ENCODE data around the gene OXT.

OXT gene

DNA sequence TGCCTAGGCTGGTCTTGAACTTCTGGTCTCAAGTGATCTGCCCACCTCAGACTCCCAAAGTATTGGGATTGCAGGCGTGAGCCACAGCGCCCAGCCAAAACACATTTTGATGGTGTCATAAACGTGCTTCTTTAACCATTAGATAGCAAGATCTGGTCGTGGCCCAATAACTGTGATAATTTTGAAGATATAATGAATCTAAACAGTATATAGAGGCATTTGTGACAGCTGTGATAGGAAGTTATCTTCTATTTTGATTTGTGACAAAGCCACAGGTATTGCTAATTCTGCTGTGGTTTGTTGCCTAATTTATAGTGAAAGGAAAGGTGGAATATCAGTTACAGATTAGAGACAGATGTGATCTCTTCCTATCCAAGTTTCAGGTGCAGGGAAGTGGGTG, 695 bp upstream of the OXT start:
- no peak overlapping the region for H3K4me3 ChIP-seq (ENCODE audit: low read depth, low read length)
- ChIA-PET CTCF (interaction anchor here (1.1 kb wide), 2 partner anchors 12 to 17 kb away, joined by 3 read pairs; no protein-coding TSS in a partner anchor), POLR2A (no interaction called here)
- H3K36me3 ChIP-seq (ENCODE audit: control insufficient read depth in 2 of 2, insufficient read depth in 1 of 2, low read length in 2 of 2), result no peaks in the 10 kb centered on the region
- TF ChIP-seq ZNF274 (IDR thresholded peaks at IDR 0.05; ENCODE audit: low read length) (no peak), ZNF274 (tag by site-specific recombination; IDR thresholded peaks at IDR 0.05; ENCODE audit: borderline replicate concordance) (no peak), ZNF335 (tag by site-specific recombination; conservative IDR thresholded peaks at IDR 0.05) (no peak)
- no peaks in the 10 kb centered on the region for H3K9me3 ChIP-seq (ENCODE audit: control insufficient read depth, insufficient read depth, low read depth, low read length)
- H3K4me1 ChIP-seq (ENCODE audit: control insufficient read depth, insufficient read depth, low read length), result no peaks in the 10 kb centered on the region
- no peak overlapping the region for H3K27ac ChIP-seq (ENCODE audit: extremely low read depth, low read depth, low read length)

DNA sequence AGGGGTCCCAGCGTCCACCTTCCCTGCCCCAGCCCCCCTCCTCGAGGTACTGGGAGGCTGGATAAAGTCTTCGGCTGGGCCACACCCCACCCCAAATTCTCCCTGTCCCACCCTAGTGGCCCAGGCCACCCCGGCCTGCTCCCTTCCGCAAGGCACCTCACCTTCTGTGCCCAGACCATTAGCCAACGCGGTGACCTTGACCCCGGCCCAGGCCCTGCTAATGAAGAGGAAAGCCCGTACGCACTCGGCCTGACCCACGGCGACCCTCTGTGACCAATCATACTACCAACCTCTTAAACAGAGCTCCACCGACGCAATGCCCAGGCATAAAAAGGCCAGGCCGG, 182 bp upstream of the OXT start:
- CTCF ChIA-PET, result interaction anchor here (1.1 kb wide), 1 partner anchor 18 kb away, joined by 3 read pairs; no protein-coding TSS in a partner anchor
- no peak overlapping the region for H3K4me3 ChIP-seq (ENCODE audit: low read depth, low read length)

More for the DNA sequence above, 182 bp upstream of the OXT start:
- Histone ChIP-seq H3K27ac (ENCODE audit: extremely low read depth, low read depth, low read length) (no peak overlapping the region), H3K4me1 (ENCODE audit: control insufficient read depth, insufficient read depth, low read length) (no peaks in the 10 kb centered on the region), H3K36me3 (ENCODE audit: control insufficient read depth in 2 of 2, insufficient read depth in 1 of 2, low read length in 2 of 2) (no peaks in the 10 kb centered on the region), H3K9me3 (ENCODE audit: control insufficient read depth, insufficient read depth, low read depth, low read length) (no peaks in the 10 kb centered on the region)
- TF ChIP-seq ZNF426 (tag by site-specific recombination; IDR thresholded peaks at IDR 0.05), result no peak
- TF ChIP-seq ZNF530 (tag by site-specific recombination; IDR thresholded peaks at IDR 0.05; ENCODE audit: low read depth), result no peak
- no peak for TF ChIP-seq ZNF768 (tag by site-specific recombination; IDR thresholded peaks at IDR 0.05)
- TF ChIP-seq PRDM2 (tag by site-specific recombination; IDR thresholded peaks at IDR 0.05; ENCODE audit: borderline replicate concordance), result no peak
- no peak for TF ChIP-seq ZNF677 (tag by site-specific recombination; IDR thresholded peaks at IDR 0.05)
- no peak for TF ChIP-seq CTCF (tag by site-specific recombination; IDR thresholded peaks at IDR 0.05)
- TF ChIP-seq ZNF221 (tag by site-specific recombination; IDR thresholded peaks at IDR 0.05; ENCODE audit: borderline replicate concordance), result no peak
- TF ChIP-seq HOXD13 (CRISPR knock-in tag; IDR thresholded peaks at IDR 0.05; ENCODE audit: borderline replicate concordance), result no peak
- no peak for TF ChIP-seq YY2 (tag by site-specific recombination; IDR thresholded peaks at IDR 0.05)
- no peak for TF ChIP-seq ZSCAN30 (tag by site-specific recombination; IDR thresholded peaks at IDR 0.05)
- TF ChIP-seq ZNF704 (tag by site-specific recombination; IDR thresholded peaks at IDR 0.05), result no peak
- TF ChIP-seq ZNF777 (tag by site-specific recombination; IDR thresholded peaks at IDR 0.05; ENCODE audit: borderline replicate concordance), result no peak
- TF ChIP-seq ZNF157 (tag by site-specific recombination; IDR thresholded peaks at IDR 0.05), result no peak
- TF ChIP-seq OVOL3 (tag by site-specific recombination; IDR thresholded peaks at IDR 0.05), result no peak
- TF ChIP-seq ZNF843 (tag by site-specific recombination; IDR thresholded peaks at IDR 0.05), result no peak
- TF ChIP-seq ZNF433 (tag by site-specific recombination; IDR thresholded peaks at IDR 0.05; ENCODE audit: low read depth), result no peak
- no peak for TF ChIP-seq ZBTB1 (tag by site-specific recombination; IDR thresholded peaks at IDR 0.05)
- no peak for TF ChIP-seq ZNF354C (tag by site-specific recombination; IDR thresholded peaks at IDR 0.05; ENCODE audit: borderline replicate concordance, low read depth)
- POLR2A ChIA-PET, result no interaction called here
